ENCODE measurements around the gene ARID1A. TPM values are rescaled to one million over a fixed set of nuclear protein-coding genes. Genes with fewer than 3 reads are reported as not detected.

ARID1A gene
- total RNA-seq, 1 experiment from 2014 or later: 120 TPM

DNA sequence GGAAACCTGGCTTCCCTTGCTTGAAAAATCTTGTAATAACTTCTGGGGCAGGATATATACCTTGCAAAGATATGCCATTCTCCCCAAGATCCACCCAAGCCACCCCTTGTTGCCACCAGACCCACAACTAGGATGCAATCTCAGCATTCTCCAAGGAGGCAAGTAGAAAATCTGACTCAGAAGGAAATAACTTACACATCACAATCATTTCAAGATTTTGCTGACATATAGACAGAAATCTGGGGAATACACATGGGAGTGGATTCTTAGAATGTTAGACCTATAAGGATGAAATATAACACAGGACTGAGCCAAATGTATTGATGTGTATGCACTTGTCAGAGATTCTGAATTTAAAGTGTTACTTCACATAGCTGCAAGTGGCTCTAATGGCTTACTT lies 115.9 kb downstream of the ARID1A start:
- CTCF ChIA-PET: interaction anchor here (1.1 kb wide), 1 partner anchor 23 kb away, joined by 4 read pairs; no protein-coding TSS in a partner anchor
- H3K27me3 ChIP-seq (replicated peaks; ENCODE audit: insufficient read depth, low read depth, low read length, poor library complexity): no peaks in the 10 kb centered on the region
- POLR2A ChIA-PET (ENCODE audit: low non-redundant PET): no interaction called here
- BruUV-seq (replicated peaks): no TSS peak
- H3K27ac ChIP-seq (ENCODE audit: low read depth, low read length, poor library complexity, severe bottlenecking): no peak overlapping the region
- H3K36me3 ChIP-seq (ENCODE audit: insufficient read depth, low read length, poor library complexity, severe bottlenecking): no peaks in the 10 kb centered on the region
- H3K4me3 ChIP-seq (ENCODE audit: low read depth, low read length, poor library complexity, severe bottlenecking): no peak overlapping the region
- TF ChIP-seq, protein P1, sequence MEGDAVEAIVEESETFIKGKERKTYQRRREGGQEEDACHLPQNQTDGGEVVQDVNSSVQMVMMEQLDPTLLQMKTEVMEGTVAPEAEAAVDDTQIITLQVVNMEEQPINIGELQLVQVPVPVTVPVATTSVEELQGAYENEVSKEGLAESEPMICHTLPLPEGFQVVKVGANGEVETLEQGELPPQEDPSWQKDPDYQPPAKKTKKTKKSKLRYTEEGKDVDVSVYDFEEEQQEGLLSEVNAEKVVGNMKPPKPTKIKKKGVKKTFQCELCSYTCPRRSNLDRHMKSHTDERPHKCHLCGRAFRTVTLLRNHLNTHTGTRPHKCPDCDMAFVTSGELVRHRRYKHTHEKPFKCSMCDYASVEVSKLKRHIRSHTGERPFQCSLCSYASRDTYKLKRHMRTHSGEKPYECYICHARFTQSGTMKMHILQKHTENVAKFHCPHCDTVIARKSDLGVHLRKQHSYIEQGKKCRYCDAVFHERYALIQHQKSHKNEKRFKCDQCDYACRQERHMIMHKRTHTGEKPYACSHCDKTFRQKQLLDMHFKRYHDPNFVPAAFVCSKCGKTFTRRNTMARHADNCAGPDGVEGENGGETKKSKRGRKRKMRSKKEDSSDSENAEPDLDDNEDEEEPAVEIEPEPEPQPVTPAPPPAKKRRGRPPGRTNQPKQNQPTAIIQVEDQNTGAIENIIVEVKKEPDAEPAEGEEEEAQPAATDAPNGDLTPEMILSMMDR (conservative IDR thresholded peaks at IDR 0.05; ENCODE audit: low read depth, low read length): no peak
- no peak for TF ChIP-seq EZH2 (IDR thresholded peaks at IDR 0.05; ENCODE audit: borderline replicate concordance, low read depth, low read length, poor library complexity, severe bottlenecking)
- DNase-seq (ENCODE audit: low spot score): no peak
- intact Hi-C loops (cut with micrococcal nuclease; ENCODE audit: unreplicated experiment): loop anchor here (5.0 kb wide), 1 partner anchor 66 kb away; no protein-coding TSS in a partner anchor
- H3K4me1 ChIP-seq (ENCODE audit: insufficient read depth, low read length, poor library complexity, severe bottlenecking): no peaks in the 10 kb centered on the region
- no peaks in the 10 kb centered on the region for H3K9me3 ChIP-seq (ENCODE audit: low read depth, low read length, poor library complexity, severe bottlenecking)

DNA sequence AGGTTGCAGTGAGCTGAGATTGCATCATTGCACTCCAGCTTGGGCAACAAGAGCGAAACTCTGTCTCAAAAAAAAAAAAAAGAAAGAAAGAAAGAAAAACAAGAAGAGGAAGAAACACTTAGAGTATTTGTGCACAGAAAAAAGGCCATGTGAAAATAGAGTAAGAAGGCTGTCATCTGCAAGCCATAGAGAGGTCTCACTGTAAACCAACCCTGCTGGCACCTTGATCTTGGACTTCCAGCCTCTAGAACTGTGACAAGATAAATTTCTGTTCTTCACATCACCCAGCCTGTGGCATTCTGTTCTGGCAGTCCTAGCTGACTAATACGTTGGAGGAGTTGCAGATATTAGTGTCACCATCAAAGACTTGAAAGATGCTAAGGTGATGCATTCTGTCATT lies 118.6 kb downstream of the ARID1A start:
- ChIA-PET POLR2A (ENCODE audit: low non-redundant PET) (no interaction called here), CTCF (no interaction called here)
- Histone ChIP-seq H3K27me3 (replicated peaks; ENCODE audit: insufficient read depth, low read depth, low read length, poor library complexity) (no peaks in the 10 kb centered on the region), H3K9me3 (ENCODE audit: low read depth, low read length, poor library complexity, severe bottlenecking) (no peaks in the 10 kb centered on the region), H3K4me3 (ENCODE audit: low read depth, low read length, poor library complexity, severe bottlenecking) (no peak overlapping the region), H3K27ac (ENCODE audit: low read depth, low read length, poor library complexity, severe bottlenecking) (no peak overlapping the region), H3K4me1 (ENCODE audit: insufficient read depth, low read length, poor library complexity, severe bottlenecking) (no peaks in the 10 kb centered on the region), H3K36me3 (ENCODE audit: insufficient read depth, low read length, poor library complexity, severe bottlenecking) (no peaks in the 10 kb centered on the region)
- intact Hi-C loops (cut with micrococcal nuclease; ENCODE audit: unreplicated experiment): loop anchor here (5.0 kb wide), 1 partner anchor 63 kb away; no protein-coding TSS in a partner anchor
- DNase-seq (ENCODE audit: low spot score): no peak
- no TSS peak for BruUV-seq (replicated peaks)
- TF ChIP-seq, protein P1 (conservative IDR thresholded peaks at IDR 0.05; ENCODE audit: low read depth, low read length): no peak
- no peak for TF ChIP-seq EZH2 (IDR thresholded peaks at IDR 0.05; ENCODE audit: borderline replicate concordance, low read depth, low read length, poor library complexity, severe bottlenecking)

DNA sequence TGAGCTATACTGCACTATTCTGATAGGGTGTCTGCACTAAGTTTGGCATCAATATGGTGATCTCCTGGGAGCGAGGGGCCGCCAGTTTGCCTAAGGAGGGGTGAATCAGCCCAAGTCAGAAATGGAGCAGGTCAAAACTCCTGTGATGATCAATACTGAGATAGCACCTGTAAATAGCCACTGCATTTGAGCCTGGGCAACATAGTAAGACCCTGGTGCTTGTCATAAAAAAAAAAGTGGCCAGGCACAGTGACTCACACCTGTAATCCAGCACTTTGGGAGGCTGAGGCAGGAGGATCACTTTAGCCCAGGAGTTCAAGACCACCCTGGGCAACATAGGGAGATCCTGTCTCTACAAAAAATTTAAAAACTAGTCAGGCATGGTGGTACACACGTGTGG lies 119.1 kb downstream of the ARID1A start:
- no peak for DNase-seq (ENCODE audit: low spot score)
- no peaks in the 10 kb centered on the region for H3K27me3 ChIP-seq (replicated peaks; ENCODE audit: insufficient read depth, low read depth, low read length, poor library complexity)
- intact Hi-C loops (cut with micrococcal nuclease; ENCODE audit: unreplicated experiment): loop anchor here (5.0 kb wide), 1 partner anchor 62 kb away; no protein-coding TSS in a partner anchor
- POLR2A ChIA-PET (ENCODE audit: low non-redundant PET): no interaction called here
- H3K27ac ChIP-seq (ENCODE audit: low read depth, low read length, poor library complexity, severe bottlenecking): no peak overlapping the region
- no peaks in the 10 kb centered on the region for H3K9me3 ChIP-seq (ENCODE audit: low read depth, low read length, poor library complexity, severe bottlenecking)
- CTCF ChIA-PET: no interaction called here
- no peaks in the 10 kb centered on the region for H3K4me1 ChIP-seq (ENCODE audit: insufficient read depth, low read length, poor library complexity, severe bottlenecking)
- TF ChIP-seq EZH2 (IDR thresholded peaks at IDR 0.05; ENCODE audit: borderline replicate concordance, low read depth, low read length, poor library complexity, severe bottlenecking): no peak
- TF ChIP-seq, protein P1 (conservative IDR thresholded peaks at IDR 0.05; ENCODE audit: low read depth, low read length): no peak
- no peaks in the 10 kb centered on the region for H3K36me3 ChIP-seq (ENCODE audit: insufficient read depth, low read length, poor library complexity, severe bottlenecking)
- no peak overlapping the region for H3K4me3 ChIP-seq (ENCODE audit: low read depth, low read length, poor library complexity, severe bottlenecking)
- BruUV-seq (replicated peaks): no TSS peak

Measured in A673 (cell line).